HepG2 (cell line): ENCODE results near the gene WDR48. TPM values are rescaled to one million over a fixed set of nuclear protein-coding genes. Genes with fewer than 3 reads are reported as not detected.

Experiments
- ARHGAP35 ChIP-seq: sonication (generic); formaldehyde crosslinking; IDR thresholded peaks from 2 replicates; pipeline ENCODE4 v1.9.0; 2022; ENCODE audit warnings: mild to moderate bottlenecking, inconsistent platforms, moderate library complexity, missing genetic modification reagents, borderline replicate concordance
- BCL6 ChIP-seq: IDR thresholded peaks from 2 replicates; pipeline ENCODE4 v1.6.1; 2016; ENCODE audit warnings: missing genetic modification reagents, missing compliant biosample characterization
- GLI4 ChIP-seq: sonication (generic); formaldehyde crosslinking; IDR thresholded peaks from 2 replicates; pipeline ENCODE4 v1.5.1; 2020; ENCODE audit warnings: missing genetic modification reagents, mild to moderate bottlenecking, moderate library complexity, borderline replicate concordance
- MATR3 ChIP-seq: sonication (generic); formaldehyde crosslinking; IDR thresholded peaks from 2 replicates; pipeline ENCODE4 v1.4.0; 2020; ENCODE audit warnings: missing genetic modification reagents
- MTF2 ChIP-seq: sonication (generic); formaldehyde crosslinking; IDR thresholded peaks from 2 replicates; pipeline ENCODE4 v1.5.0; 2020; ENCODE audit warnings: missing genetic modification reagents, borderline replicate concordance
- NFIB ChIP-seq: sonication (generic); formaldehyde crosslinking; IDR thresholded peaks from 2 replicates; pipeline ENCODE4 v1.9.0; 2021; ENCODE audit warnings: missing genetic modification reagents, mild to moderate bottlenecking, borderline replicate concordance
- PCBP2 ChIP-seq: fragments of 200-400 bp; formaldehyde crosslinking; optimal IDR thresholded peaks from 2 replicates; pipeline ENCODE3; 2018; ENCODE audit warnings: low read length, low read depth; ENCODE audit not compliant: poor library complexity, severe bottlenecking
- RFX5 ChIP-seq: IDR thresholded peaks from 2 replicates; pipeline ENCODE4 v1.6.1; 2011; ENCODE audit warnings: low read depth, low read length, improper control_type of control experiment
- SP2 ChIP-seq: sonication (generic); formaldehyde crosslinking; IDR thresholded peaks from 2 replicates; pipeline ENCODE4 v1.5.1; 2020; ENCODE audit warnings: mild to moderate bottlenecking, missing genetic modification reagents
- TARDBP ChIP-seq: sonication (generic); formaldehyde crosslinking; IDR thresholded peaks from 2 replicates; pipeline ENCODE4 v1.8.0; 2022; ENCODE audit warnings: mild to moderate bottlenecking, missing genetic modification reagents
- ZBTB38 ChIP-seq: sonication (generic); formaldehyde crosslinking; IDR thresholded peaks from 2 replicates; pipeline ENCODE4 v1.5.1; 2020; ENCODE audit warnings: mild to moderate bottlenecking, missing genetic modification reagents
- ZMAT3 ChIP-seq: sonication (generic); formaldehyde crosslinking; conservative IDR thresholded peaks from 2 replicates; pipeline ENCODE4 v1.7.0; 2021; ENCODE audit warnings: missing genetic modification reagents
- ZNF160 ChIP-seq: sonication (generic); formaldehyde crosslinking; IDR thresholded peaks from 2 replicates; pipeline ENCODE4 v1.8.0; 2022; ENCODE audit warnings: mild to moderate bottlenecking, inconsistent platforms, missing genetic modification reagents
- ZNF24 ChIP-seq: fragments of 450-650 bp; IDR thresholded peaks from 2 replicates; pipeline ENCODE4 v1.6.1; 2017; ENCODE audit warnings: antibody characterized with exemption, mild to moderate bottlenecking
- ZNF335 ChIP-seq: sonication (generic); formaldehyde crosslinking; IDR thresholded peaks from 2 replicates; pipeline ENCODE4 v1.4.0; 2020; ENCODE audit warnings: missing genetic modification reagents
- ZNF343 ChIP-seq: sonication (generic); formaldehyde crosslinking; IDR thresholded peaks from 2 replicates; pipeline ENCODE4 v1.4.0; 2020; ENCODE audit warnings: mild to moderate bottlenecking, missing genetic modification reagents
- ZNF773 ChIP-seq: sonication (generic); formaldehyde crosslinking; IDR thresholded peaks from 2 replicates; pipeline ENCODE4 v1.4.0; 2020; ENCODE audit warnings: missing genetic modification reagents, borderline replicate concordance
- ZNF816 ChIP-seq: sonication (generic); formaldehyde crosslinking; IDR thresholded peaks from 2 replicates; pipeline ENCODE4 v1.8.0; 2022; ENCODE audit warnings: missing genetic modification reagents, mild to moderate bottlenecking, borderline replicate concordance
- polyA plus RNA-seq, 8 experiments: library from polyadenylated mRNA; depleted of rRNA in 3 of 8; stranded (reverse) in 7 of 8; unstranded in 1 of 8; fragments of >200 nt; fragmentation: Illumina TruSeq in 4 of 8; extraction: Trizol in 4 of 8; gene quantifications; 2 replicates each; pipeline versions ENCODE4 v1.2.1 to v1.2.3, GENCODE V29; 2011 to 2016; ENCODE audit warnings: low read depth in 4 of 8, missing spikeins in 1 of 8, mixed read lengths in 1 of 8; ENCODE audit not compliant: insufficient read depth in 1 of 8
- total RNA-seq, 5 experiments: library from RNA; depleted of rRNA; stranded (reverse); fragments of >200 nt; fragmentation: Illumina TruSeq; extraction: Trizol; gene quantifications; 2 replicates each; pipeline ENCODE4 v1.2.3, GENCODE V29; 2016; ENCODE audit warnings: low read depth in 1 of 5
- TF ChIP-seq, protein P1 (sequence below): sonication (generic); formaldehyde crosslinking; IDR thresholded peaks from 2 replicates; pipeline ENCODE4 v1.5.0; 2020; ENCODE audit warnings: mild to moderate bottlenecking, low read depth, missing genetic modification reagents, borderline replicate concordance
- TF ChIP-seq, protein P2 (sequence below): sonication (generic); formaldehyde crosslinking; IDR thresholded peaks from 2 replicates; pipeline ENCODE4 v1.8.1; 2022; ENCODE audit warnings: mild to moderate bottlenecking, missing genetic modification reagents

WDR48 gene
- total and polyA plus RNA-seq, 2 of the 13 experiments (the other 11 are each of a cell fraction or from before 2014, with no cell fraction given), result 29.2 to 31.2 TPM

DNA sequence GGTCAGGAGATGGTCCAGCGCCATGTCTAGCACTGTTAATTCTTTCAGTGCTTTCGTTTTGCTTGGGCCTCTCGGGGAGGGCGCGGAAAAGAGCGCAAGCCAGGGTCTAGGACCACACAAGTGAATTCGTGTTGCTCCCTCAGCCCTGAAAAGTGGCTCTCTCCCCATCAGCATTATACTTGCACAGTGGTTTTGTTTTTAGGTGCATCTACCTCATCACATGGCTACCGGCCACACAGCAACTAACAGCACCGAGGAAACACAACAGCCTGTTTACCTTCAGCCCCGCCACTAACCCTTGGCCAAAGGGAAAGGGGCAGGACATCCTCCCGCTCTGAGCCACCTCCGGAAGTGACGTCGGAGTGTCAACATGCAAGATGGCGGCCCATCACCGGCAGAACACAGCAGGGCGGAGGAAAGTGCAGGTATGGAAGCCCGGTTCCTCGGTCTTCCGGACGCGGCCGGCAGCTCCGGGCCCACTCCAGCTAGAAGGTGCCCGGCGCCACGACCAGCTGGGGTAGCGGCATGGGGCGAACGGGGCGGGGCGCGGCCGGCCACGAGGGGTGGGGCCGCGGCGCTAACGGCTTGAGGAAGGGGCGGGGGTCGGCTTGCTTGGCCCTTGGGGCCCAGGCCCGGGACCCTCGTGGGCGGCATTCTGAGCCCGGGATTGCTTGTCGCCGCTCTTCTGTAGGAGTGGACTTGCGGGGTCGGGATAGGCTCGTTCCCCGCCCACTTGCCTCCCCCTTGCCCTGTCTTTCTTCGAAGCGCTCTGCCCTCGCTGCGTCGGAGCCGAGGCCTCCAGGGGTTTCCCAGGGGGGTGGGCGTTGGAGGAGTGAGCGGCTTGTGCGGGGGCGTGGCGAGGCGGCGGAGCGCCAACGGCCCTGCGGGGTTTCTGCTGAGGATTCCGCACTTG lies at the start of gene WDR48, which contains the start of gene SCN11A (continued):
- TF ChIP-seq RFX5 (no peak), MTF2 (peak; percentile 17; the same call in 1 of the 2 replicates), BCL6 (CRISPR knock-in tag) (no peak; the same call in 1 of the 2 replicates), ZNF343 (CRISPR knock-in tag) (peak; percentile 78), ZMAT3 (peak; percentile 77), SP2 (CRISPR knock-in tag) (peak; percentile 85), ARHGAP35 (CRISPR knock-in tag) (no peak), TARDBP (CRISPR knock-in tag) (peak; percentile 65; the same call in 1 of the 2 replicates), ZNF335 (CRISPR knock-in tag) (no peak), ZNF816 (CRISPR knock-in tag) (no peak; the same call in 1 of the 2 replicates), ZBTB38 (CRISPR knock-in tag) (peak; percentile 97), NFIB (no peak), ZNF160 (CRISPR knock-in tag) (0 out of 2 replicates have a peak, but pooled peaks have one; percentile 62), ZNF24 (no peak), MATR3 (no peak), GLI4 (CRISPR knock-in tag) (peak; percentile 8; the same call in 1 of the 2 replicates), ZNF773 (CRISPR knock-in tag) (no peak), PCBP2 (no peak)
- TF ChIP-seq, protein P1, sequence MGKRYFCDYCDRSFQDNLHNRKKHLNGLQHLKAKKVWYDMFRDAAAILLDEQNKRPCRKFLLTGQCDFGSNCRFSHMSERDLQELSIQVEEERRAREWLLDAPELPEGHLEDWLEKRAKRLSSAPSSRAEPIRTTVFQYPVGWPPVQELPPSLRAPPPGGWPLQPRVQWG (CRISPR knock-in tag), result no peak
- TF ChIP-seq, protein P2, sequence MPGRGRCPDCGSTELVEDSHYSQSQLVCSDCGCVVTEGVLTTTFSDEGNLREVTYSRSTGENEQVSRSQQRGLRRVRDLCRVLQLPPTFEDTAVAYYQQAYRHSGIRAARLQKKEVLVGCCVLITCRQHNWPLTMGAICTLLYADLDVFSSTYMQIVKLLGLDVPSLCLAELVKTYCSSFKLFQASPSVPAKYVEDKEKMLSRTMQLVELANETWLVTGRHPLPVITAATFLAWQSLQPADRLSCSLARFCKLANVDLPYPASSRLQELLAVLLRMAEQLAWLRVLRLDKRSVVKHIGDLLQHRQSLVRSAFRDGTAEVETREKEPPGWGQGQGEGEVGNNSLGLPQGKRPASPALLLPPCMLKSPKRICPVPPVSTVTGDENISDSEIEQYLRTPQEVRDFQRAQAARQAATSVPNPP (CRISPR knock-in tag), result 0 out of 2 replicates have a peak, but pooled peaks have one; percentile 41
